Gastroesophageal sphincter (tissue), 4 donors: ENCODE results near the gene ECPAS. TPM values are rescaled to one million over a fixed set of nuclear protein-coding genes. Genes with fewer than 3 reads are reported as not detected.

Experiments
- ATAC-seq: fragments of 150-250 bp; one replicate; pipeline ENCODE4 v1.9.1; 2016; ENCODE audit warnings: mild to moderate bottlenecking, moderate library complexity
- H3K27ac ChIP-seq, 4 donors: fragments of 200-600 bp; sonication (generic) in 3 of 4; 1 replicate in 3 of 4; 2 replicates in 1 of 4; pipeline ENCODE4 v1.5.1; 2016 to 2019
- H3K27me3 ChIP-seq: fragments of 200-600 bp; sonication (generic); one replicate; pipeline ENCODE4 v1.5.1; 2019
- H3K36me3 ChIP-seq, 2 donors: fragments of 200-600 bp; sonication (generic); one replicate each; pipeline ENCODE4 v1.5.1; 2019; ENCODE audit warnings: control low read depth in 1 of 2
- H3K4me1 ChIP-seq, 3 donors: fragments of 200-600 bp; sonication (generic); 1 replicate in 2 of 3; 2 replicates in 1 of 3; pipeline ENCODE4 v1.5.1; 2016 to 2019; ENCODE audit warnings: control low read depth in 2 of 3
- H3K4me3 ChIP-seq, 2 donors: fragments of 200-600 bp; sonication (generic); one replicate each; pipeline ENCODE4 v1.5.1; 2019; ENCODE audit warnings: mild to moderate bottlenecking in 1 of 2, moderate library complexity in 1 of 2
- H3K9me3 ChIP-seq, 3 donors: fragments of 200-600 bp; sonication (generic); one replicate each; pipeline ENCODE4 v1.5.1; 2017 to 2019; ENCODE audit warnings: control low read depth in 2 of 3
- CTCF ChIP-seq, 4 experiments: fragments of 200-600 bp in 2 of 4; fragments of 450-650 bp in 2 of 4; sonication (generic) in 1 of 4; IDR thresholded peaks; one replicate each; pipeline ENCODE4 v1.5.1; 2017 to 2019; ENCODE audit warnings: antibody characterized with exemption in 4 of 4, mild to moderate bottlenecking in 2 of 4, moderate library complexity in 2 of 4
- EP300 ChIP-seq: sonication (generic); formaldehyde crosslinking; IDR thresholded peaks from one replicate; pipeline ENCODE4 v1.6.1; 2017; ENCODE audit warnings: antibody characterized with exemption, mild to moderate bottlenecking
- POLR2A ChIP-seq, 2 donors: fragments of 450-650 bp; IDR thresholded peaks; one replicate each; pipeline ENCODE4 v1.6.1; 2017; ENCODE audit warnings: antibody characterized with exemption in 2 of 2, mild to moderate bottlenecking in 2 of 2, moderate library complexity in 1 of 2
- POLR2AphosphoS5 ChIP-seq: sonication (generic); formaldehyde crosslinking; IDR thresholded peaks from one replicate; pipeline ENCODE4 v1.6.1; 2017; ENCODE audit warnings: antibody characterized with exemption
- WGBS, 2 donors: methylation state at CpG; one replicate each; pipeline ENCODE4 v1.1.5; 2018; ENCODE audit warnings: low coverage in 1 of 2; 5-methylcytosine and 5-hydroxymethylcytosine counted together
- total RNA-seq, 4 donors: library from RNA; depleted of rRNA; stranded (reverse); fragments of >200 nt; gene quantifications; one replicate each; pipeline ENCODE4 v1.1.0, GENCODE V29; 2016

Gene ECPAS
- total RNA-seq, 4 donors from 2014 or later: 75.5 to 114 (median 94.3) TPM

DNA sequence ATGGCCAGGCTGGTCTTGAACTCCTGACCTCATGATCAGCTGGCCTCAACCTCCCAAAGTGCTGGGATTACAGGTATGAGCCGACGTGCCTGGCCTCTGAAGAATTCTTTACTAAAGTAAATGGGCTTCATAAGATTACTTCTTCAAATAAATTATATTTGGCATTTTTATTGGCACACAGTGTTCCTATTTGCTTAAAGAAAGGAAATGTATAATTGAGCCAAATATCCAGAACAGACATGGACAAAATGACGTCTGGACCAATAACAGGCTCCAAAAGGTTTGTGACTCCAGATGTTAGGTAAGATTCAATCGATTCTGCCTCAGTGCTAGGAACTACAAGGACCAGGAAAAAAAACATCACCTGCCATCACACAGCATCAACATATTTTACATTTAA lies 40.7 kb downstream of the ECPAS start:
- no peak overlapping the region for H3K4me3 ChIP-seq
- H3K27ac ChIP-seq: no peak overlapping the region
- WGBS, 2 donors: 84 to 86% methylated on average over 2 to 4 of the region's 4 CpGs

DNA sequence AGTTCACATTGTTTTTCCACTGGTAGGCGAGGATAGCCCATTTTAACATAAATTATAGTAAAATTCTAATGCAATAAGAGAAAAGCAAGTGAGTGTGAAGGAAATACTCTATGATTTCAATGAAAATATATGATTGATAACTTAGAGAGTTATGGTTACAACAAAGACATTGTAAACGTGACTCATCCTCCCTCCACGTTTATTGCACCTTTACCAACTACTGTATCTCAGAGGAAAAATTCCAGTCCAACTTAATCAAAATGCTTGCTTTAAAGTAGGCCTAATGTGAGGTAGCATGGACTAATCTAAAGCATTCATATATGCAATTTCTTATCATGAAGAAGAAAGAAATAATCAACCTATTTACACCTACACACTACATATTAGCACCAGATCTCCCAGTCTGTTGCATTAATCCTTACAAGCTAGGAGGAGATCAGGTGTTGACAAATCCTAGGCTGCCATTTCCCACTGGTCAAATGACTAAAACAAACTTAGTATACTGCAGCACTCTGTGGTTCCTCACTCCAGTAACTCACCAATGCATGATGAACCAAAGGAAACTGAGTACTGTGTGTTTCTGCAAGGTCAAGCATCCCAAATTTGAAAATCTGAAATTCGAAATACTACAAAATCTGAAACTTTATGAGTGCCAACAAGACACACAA lies 41.7 kb downstream of the ECPAS start:
- Histone ChIP-seq H3K9me3 (no peaks in the 10 kb centered on the region), H3K27me3 (no peaks in the 10 kb centered on the region), H3K4me3 (no peak overlapping the region), H3K4me1 (no peaks in the 10 kb centered on the region), H3K36me3 (peaks cover 0 to 87% of the 10 kb centered on the region in 2 donors), H3K27ac (no peak overlapping the region)
- WGBS, 2 donors: 73 to 90% methylated on average over 3 to 4 of the region's 4 CpGs
- ATAC-seq: no peak
- TF ChIP-seq POLR2AphosphoS5 (no peak), POLR2A (IDR thresholded peaks at IDR 0.05) (no peak), EP300 (no peak), CTCF (IDR thresholded peaks at IDR 0.05) (no peak)

More for the DNA sequence above, 40.7 kb downstream of the ECPAS start:
- no peak for ATAC-seq
- H3K4me1 ChIP-seq: no peaks in the 10 kb centered on the region
- H3K36me3 ChIP-seq: peaks cover 0 to 80% of the 10 kb centered on the region in 2 donors
- H3K9me3 ChIP-seq: no peaks in the 10 kb centered on the region
- TF ChIP-seq EP300 (no peak), CTCF (IDR thresholded peaks at IDR 0.05) (no peak), POLR2AphosphoS5 (no peak)
- H3K27me3 ChIP-seq: no peaks in the 10 kb centered on the region

GRCh38 chr9:111440226-111440625 lies 44.0 kb downstream of the ECPAS start:
- Histone ChIP-seq H3K36me3 (peaks cover 0 to 94% of the 10 kb centered on the region in 2 donors), H3K27ac (no peak overlapping the region), H3K9me3 (no peaks in the 10 kb centered on the region), H3K4me1 (no peaks in the 10 kb centered on the region), H3K4me3 (no peak overlapping the region), H3K27me3 (no peaks in the 10 kb centered on the region)
- TF ChIP-seq POLR2AphosphoS5: no peak
- TF ChIP-seq EP300: no peak
- TF ChIP-seq POLR2A (IDR thresholded peaks at IDR 0.05): no peak
- no peak for TF ChIP-seq CTCF (IDR thresholded peaks at IDR 0.05)
- ATAC-seq: no peak
- 83 to 100% methylated on average over 2 to 3 of the region's 3 CpGs for WGBS, 2 donors

- H3K36me3 ChIP-seq: peaks cover 0 to 94% of the 10 kb centered on the region in 2 donors
- 81 to 89% methylated on average over 5 to 6 of the region's 6 CpGs for WGBS, 2 donors
- TF ChIP-seq POLR2A (IDR thresholded peaks at IDR 0.05) (no peak), POLR2AphosphoS5 (no peak), EP300 (no peak), CTCF (IDR thresholded peaks at IDR 0.05) (no peak)
Measured at GRCh38 chr9:111438541-111439235, 45.5 kb downstream of the ECPAS start.

DNA sequence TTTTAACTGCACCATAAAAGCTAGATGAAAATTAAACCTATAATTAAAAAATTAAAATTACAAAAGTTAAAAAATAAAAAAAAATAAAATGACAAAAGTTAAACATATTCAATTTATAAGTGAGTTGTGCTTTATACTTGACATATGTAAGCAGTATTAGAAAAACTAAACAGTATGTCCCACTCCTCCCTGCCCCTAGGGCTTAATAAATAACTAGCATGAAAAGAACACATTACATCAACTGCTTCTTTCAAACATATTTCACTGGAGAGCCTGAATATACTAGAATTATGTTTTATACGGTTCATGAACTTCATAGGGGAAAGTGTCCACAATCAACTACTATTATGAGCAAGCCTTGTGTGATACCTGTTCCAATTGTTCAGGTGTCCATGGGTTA lies 47.6 kb downstream of the ECPAS start:
- Histone ChIP-seq H3K9me3 (no peaks in the 10 kb centered on the region), H3K4me3 (no peak overlapping the region), H3K27me3 (no peaks in the 10 kb centered on the region), H3K27ac (no peak overlapping the region), H3K36me3 (peaks cover 0 to 94% of the 10 kb centered on the region in 2 donors), H3K4me1 (no peaks in the 10 kb centered on the region)
- no peak for TF ChIP-seq CTCF (IDR thresholded peaks at IDR 0.05)
- 56 to 71% methylated on average over 1 of the region's 1 CpG for WGBS, 2 donors
- ATAC-seq: no peak

More at GRCh38 chr9:111438541-111439235, 45.5 kb downstream of the ECPAS start:
- ATAC-seq: no peak
- no peaks in the 10 kb centered on the region for H3K9me3 ChIP-seq
- H3K27me3 ChIP-seq: no peaks in the 10 kb centered on the region
- no peak overlapping the region for H3K4me3 ChIP-seq
- no peak overlapping the region for H3K27ac ChIP-seq
- H3K4me1 ChIP-seq: no peaks in the 10 kb centered on the region
